Cerebellar cortex (tissue), 1 donor: ENCODE data around the gene CPEB1.
"Not testable (repeated sequence)": the region's sequence is repeated elsewhere in the genome, so short reads cannot be mapped to it uniquely, and the experiment has no call there.

Experiments used
- DNase-seq: peaks from one replicate; pipeline ENCODE4 v3.0.0-alpha.2; 2015; ENCODE audit warnings: low spot score

The CPEB1 gene

DNA sequence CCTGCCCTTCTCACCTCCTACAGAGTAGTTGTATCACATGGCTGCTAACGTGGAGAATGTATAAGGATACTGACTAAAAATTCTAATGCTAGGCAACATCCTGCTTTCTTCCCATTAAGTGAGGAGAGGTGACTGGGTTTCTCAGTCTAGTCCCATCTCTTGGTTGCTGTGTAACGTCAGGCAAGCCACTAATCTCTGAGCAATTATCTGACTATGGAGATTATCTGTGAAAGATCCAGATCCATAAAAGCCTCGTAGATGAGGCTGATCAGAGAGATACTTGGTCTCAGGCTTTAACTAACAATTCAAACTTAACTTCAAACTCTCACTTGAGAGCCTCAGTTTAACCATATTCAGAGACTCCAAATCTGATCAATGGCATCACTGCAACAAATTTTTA lies 102.2 kb downstream of the CPEB1 start:
- DNase-seq = no peak

DNA sequence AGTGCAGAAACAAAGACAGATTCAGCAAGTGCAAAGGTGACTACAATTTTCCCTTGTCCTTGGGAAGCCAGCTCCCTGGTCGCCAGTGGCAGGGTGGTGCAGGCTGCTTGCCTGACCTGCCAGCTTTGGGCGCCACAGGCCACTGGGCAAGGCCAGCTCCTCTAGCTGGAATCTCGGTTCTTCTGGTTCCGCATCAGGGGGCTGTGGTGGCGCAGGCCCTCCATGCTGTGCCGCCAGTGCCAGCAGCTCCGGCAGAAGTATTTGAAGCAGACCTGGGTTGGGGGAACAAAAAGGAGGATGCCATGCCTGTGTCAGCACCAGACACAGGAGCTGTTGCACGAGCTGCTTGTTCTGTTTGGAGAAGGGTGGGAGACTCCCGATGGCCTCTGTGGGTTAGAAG lies 102.7 kb downstream of the CPEB1 start:
- no peak for DNase-seq

DNA sequence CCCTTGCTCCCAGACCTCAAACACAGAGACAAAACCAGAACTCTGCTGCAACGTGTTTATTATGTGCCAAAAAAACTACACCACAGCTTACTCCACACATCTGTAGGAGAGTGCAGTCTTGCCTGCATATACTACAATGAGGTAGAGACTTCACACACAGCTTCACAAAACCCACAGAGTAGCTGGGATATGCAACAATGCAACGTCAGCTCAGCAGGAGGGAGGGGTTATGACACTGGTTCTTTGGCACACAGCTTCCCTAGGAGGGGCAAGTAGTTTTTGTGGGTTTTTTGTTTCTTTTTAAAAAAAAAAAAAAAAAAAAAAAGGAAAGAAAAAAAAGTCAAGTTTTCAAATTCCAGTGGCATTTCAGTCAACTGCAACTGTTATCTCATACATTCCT lies 104.0 kb downstream of the CPEB1 start:
- DNase-seq = no peak

DNA sequence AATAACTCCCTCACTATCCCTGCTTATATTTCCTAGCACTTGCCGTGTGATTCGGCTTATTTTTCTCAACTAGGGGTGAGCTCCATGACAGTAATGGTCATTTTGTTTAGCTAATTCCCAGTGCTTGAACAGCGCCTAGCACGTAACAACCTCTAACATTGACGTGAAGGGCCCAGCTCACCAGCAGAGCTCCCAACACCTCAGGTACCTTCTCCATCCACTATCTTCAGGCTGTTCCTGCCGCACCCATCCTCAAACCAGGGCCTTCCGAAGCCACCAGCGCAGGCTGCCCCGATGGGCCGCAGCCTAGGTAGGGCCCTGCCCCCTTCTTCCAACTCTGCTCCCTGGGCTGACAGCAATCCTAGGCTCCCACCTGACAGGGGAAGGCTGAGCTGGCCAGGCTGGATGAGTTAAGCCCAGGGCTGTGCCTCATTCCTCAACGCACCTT lies 106.2 kb downstream of the CPEB1 start:
- DNase-seq = peak; percentile 55

DNA sequence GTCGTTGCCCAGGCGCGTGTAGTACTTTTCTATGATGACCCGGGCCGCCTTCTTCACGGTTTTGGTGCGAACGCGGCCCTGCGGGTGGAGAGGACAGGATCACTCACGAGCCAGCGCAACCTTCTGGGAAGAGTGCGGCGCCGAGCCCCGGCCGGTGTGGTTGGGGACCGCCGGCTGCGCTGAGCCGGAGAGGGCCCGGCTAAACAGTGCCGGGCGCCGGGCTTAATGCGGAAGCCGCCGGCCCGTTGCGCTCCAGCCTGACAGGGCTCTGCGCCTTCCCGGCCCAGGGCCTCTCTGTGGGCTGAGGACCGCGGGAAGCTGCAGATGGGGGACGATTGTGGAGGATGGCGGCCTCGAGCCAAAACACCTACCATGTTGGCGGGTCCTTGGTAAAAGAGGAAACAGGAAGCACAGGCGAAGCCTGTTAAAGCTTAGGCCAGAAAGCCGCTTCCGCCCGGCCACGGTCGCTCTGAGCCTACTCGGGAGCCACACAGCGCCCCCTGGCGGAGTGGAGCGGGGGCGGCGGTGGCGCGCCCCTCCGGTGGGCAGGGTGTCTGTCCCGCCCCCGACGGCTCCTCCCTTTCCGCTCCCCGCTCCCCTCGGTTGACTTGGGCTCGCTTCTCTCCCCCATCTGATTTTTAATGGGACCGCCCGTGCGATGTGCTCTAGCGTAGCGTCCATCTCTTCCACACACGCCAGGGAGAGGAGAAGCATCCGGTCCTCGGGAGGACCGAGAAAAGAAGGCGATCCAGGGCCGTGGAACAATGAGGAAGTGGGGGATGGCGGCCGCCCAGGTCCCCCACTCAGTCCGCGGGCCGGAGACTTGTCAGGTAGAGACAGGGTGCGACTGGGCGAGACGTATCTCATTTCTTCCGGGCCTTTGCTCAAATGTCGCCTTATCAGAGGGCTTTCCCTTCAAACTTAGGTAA lies 106.8 kb downstream of the CPEB1 start, which contains the start of gene RPS17:
Gene RPS17, minus strand, starts transcription at position 403 of the 929 bp plus-strand sequence. Its CDS starts 29 bp downstream, at position 374.
- DNase-seq = peak; percentile 96

DNA sequence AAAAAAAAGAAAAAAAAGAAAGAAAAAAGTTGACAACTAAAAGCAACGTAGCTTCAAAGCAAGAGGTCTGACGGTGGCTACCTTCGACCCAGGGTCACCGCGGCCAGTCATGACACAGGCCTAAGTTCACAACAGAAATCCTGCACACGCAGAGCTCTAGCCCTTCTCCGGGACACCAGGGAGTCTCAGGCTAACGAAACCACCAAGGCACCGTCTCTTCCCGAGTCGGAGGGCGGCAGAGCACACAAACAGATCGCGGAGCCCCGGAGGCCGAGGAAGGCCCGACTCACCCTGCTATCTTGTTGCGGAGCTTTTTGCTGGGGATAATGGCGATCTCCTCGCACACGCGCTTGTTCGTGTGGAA lies 107.5 kb downstream of the CPEB1 start:
- no peak for DNase-seq

DNA sequence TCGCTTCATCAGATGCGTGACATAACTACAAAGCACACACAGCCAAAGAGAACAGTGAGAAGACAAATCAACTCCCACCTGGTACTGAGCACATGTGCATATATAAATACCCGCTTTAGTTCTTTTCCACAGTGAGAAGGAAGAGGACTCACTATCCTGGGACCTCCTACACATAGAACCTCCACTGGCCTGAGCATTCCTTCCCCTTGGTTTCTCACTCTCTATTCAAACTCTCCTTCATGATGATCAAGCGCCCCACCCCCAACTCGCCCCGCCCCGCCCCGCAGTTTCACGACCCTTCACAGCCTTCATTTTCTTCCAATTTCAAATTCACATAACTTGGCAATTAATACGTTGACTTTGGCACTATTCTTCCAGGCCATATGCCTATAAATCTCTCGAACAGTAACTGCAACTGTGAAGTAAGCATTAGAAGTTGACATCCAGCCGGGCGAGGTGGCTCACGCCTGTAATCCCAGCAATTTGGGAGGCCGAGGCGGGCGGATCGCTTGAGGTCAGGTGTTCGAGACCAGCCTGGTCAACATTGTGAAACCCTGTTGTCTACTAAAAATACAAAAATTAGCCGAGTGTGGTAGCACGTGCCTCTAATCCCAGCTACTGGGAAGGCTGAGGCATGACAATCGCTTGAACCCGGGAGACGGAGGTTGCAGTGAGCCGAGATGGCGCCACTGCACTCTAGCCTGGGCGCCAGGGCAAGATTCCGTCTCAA lies 108.0 kb downstream of the CPEB1 start:
- no peak for DNase-seq

DNA sequence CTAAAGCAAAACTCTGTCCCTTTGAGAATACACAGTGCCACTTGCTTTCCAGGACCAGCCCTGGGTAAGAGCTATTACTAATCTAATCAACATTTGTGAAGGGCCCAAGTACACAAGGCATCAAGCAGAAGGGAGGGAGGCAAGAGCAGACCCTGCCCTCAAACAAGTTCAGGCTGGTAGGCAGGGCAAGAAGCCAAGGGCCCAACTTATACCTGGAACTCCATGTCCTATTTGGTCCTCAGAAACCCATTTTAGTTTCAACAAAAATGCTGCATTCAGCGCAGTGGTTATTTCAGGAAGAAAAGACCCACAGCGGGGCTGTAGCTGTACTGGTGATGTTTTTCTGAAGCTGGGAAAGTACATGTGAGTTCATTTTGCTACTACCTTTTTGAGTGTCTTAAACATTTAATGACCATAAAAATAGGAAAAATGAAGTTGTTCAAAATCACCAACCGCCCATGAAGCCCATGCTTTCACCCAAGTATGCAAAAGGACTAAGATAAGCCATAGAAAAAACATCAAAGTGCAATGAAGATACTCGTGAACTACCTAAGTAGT lies 109.7 kb downstream of the CPEB1 start:
- no peak for DNase-seq

DNA sequence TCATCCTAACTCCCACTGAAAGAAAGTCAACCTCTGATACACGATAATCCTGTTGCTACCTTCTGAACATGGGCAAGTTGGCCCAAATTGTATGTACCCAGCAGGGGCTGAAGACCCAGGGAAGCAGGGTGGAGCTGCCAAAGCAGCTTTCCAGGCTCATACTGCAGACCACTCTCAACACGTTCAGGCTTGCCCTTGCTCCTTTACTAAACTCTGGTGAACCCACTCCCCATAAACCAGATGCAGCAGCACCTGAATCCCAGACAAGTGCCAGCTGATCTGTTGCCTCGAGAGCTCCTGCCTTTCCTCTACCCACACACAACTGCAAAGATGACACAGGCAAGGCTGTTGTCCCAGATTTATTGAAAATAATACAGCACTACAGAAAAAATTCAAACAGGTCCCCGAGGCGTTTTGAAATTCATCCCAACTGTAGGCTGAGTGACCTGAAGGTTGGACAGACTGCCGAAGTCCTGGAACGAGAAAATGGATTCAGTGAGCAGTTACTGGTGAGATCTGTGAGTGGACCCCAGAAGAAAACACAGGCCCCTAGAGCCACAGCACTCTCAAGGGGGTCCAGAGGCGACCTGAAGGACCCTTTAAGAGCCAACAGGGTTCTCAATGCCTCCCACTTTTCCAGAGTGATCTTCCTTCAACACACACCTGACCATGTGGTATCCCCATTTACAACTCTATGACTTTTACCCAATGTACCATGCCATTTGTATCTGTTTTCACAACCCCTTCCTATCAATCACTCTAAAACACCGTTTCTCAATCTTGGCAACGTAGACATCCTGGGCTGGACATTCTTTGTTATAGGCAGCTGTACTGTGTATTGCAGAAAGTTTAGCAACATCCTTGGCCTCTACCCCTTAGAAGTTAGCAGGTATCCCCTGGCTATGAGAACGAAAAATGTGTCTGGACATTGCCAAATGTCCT lies 110.5 kb downstream of the CPEB1 start:
- no peak for DNase-seq

DNA sequence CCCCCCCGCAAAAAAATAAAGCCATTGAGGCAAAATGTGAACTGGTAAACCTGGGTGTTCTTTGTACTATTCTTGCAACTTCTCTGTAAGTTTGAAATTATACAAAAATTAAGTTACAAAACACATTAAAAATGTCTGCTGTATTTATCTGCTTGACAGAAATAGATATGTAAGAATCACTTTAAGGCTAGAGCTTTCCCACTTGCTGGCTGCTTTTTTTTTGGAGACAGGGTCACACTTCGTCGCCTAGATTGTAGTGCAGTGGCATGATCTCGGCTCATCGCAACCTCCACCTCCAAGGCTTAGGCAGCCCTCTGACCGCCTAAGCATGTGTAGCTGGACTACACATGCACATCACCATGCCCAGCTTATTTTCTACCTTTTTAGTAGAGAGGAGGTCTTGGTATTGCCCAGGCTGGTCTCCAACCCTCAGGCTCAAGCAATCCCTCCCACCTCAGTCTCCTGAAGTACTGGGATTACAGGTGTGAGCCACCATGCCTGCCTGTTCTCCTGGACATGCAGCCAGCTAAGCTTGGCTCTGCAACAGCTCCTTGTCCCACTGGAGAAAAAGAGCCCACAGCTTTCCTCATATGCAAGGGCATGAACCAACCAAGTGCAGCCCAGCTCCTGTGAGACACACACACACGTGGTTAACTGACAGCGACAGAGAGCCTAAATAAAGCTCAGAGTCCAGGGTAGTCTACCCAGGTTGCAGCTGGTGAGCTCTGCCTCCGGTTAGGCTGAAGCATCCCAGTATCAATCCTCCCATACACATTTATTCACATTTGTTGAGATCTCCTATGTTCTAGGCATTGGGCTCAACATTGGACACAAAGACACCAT lies 111.4 kb downstream of the CPEB1 start:
- DNase-seq = peak; percentile 53

DNA sequence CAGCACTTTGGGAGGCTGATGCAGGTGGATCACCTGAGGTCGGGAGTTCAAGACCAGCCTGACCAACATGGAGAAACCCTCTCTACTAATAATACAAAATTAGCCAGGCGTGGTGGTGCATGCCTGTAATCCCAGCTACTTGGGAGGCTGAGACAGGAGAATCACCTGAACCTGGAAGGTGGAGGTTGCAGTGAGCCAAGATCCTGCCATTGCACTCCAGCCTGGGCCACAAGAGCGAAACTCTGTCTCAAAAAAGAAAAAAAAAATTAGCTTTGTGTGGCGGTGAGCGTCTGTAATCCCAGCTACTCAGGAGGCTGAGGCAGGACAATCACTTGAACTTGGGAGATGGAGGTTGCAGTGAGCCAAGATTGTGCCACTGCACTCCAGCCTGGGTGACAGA lies 112.0 kb downstream of the CPEB1 start:
- not testable (repeated sequence) for DNase-seq

DNA sequence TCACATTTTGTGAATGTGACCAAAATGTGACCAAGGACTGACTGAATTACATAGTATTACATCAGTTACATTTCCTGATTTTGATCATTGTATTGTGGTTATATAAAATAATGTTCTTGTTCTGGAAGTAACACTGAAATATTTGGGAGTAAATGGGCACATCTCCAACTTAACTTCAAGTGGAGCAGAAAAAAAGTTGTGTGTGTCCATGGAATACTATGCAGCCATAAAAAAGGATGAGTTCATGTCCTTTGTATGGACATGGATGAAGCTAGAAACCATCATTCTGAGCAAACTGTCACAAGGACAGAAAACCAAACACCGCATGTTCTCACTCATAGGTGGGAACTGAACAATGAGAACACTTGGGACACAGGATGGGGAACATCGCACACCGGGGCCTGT lies 112.7 kb downstream of the CPEB1 start:
- DNase-seq = not testable (repeated sequence)

DNA sequence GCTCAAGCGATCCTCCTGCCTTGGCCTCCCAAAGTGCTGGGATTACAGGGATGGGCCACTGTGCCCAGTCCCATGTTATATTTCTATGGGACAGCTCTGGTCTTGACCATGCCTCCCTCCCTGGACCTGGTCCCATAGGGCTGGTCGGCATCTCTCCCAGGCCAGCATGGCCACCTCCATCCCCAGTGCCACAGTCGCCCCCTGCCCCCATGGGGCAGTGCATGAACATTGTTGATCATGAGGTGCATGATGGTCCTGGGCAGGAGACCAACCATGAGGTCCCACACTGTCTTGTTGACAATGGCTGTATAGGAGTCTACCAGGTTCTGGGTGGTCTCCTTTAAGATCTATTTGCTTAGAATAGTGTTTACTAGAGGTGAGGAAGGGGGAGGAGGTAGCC lies 113.4 kb downstream of the CPEB1 start:
- no peak for DNase-seq

DNA sequence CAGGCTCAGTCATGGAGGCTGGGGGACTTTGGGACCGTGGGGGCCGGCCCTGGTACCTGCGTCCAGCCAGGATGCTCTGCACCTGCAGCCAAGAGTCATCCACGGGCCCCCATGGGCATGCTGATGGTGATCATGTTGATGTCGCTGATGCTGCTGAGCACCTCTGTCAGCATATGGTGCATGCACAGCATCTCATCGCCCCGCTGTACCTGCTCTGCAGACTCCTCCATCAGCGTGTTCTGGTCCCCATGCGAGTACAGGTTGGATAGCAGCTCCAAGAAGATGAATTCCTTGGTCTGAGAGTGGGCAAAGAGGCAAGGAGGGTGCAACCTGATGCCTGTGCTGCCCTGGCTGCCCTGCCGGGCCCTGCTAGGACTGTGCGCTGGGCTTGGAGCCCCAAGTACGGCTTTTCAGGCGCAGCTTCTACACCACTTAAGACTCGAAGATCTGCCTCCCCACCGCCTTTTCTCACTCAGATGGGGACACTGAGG lies 114.1 kb downstream of the CPEB1 start:
- no peak for DNase-seq

DNA sequence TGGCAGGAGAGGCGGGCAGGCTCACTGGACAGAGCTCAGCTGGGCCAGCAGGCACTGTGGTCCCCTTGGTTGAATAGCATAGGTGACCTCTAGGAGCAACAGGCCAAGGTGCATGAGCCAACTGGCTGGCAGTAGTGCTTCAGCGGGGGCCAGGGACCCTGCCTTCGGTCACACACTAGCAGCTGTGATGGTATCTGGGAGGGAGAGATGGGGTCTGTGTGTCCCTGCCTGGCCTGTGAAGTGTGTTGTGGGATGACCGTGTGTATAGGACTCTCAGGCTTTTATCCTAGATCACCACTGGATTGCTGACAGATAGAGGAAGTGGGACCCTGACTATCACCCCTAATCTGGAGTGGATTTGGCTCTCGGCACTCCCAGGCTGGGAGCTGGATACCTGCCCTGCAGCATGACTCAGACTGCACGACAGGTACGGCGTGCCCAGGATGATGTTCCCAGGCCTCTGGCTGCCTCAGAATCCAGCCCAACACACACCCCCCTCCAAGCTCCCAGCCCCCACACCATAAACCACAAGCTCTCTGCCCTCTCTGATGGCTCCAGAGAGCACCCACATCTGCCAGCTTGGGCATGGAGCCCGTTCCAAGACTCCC lies 114.7 kb downstream of the CPEB1 start:
- no peak for DNase-seq

DNA sequence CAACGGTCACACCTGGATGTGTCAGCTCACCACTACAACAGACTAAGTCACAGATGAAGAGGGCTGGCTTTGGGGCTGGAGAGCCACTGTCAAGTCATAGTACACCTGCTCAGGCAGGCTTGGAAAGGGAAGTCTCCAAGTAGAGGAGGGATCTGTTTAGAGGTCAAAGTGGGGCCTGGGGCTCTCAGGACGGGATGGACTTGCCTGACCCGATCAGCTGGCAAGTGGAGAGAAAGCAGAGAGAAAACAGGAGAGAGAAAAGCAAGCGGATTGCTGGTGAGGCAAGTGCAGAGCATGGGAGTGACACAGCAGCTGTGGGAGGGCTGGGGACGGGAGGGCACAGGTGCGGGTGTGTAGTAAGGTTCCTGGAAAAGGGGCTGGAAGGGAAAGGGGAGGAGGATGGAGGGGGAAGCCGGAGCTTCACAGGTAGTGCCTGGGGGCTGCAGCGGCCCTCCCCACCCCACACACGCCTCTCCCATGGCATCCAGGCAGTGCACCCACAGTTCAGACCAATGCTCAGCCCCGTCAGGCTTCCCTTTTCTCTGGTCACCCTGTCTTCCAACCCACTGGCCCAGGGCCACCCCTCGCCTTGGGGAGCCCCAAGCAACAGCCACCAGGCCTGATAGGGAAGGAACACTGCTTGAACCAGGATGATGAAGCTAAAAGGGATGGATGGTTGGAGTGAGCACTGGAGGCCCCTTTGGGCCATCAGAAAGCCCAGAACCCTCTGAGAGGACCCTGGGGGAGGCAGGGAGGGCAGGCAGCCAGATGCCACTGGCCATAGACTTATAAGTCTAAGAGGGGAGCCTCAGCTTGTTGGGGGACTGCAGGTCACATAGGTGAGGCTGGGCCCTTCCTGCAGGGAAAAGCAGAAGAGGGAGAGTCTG lies 115.4 kb downstream of the CPEB1 start:
- DNase-seq = no peak

DNA sequence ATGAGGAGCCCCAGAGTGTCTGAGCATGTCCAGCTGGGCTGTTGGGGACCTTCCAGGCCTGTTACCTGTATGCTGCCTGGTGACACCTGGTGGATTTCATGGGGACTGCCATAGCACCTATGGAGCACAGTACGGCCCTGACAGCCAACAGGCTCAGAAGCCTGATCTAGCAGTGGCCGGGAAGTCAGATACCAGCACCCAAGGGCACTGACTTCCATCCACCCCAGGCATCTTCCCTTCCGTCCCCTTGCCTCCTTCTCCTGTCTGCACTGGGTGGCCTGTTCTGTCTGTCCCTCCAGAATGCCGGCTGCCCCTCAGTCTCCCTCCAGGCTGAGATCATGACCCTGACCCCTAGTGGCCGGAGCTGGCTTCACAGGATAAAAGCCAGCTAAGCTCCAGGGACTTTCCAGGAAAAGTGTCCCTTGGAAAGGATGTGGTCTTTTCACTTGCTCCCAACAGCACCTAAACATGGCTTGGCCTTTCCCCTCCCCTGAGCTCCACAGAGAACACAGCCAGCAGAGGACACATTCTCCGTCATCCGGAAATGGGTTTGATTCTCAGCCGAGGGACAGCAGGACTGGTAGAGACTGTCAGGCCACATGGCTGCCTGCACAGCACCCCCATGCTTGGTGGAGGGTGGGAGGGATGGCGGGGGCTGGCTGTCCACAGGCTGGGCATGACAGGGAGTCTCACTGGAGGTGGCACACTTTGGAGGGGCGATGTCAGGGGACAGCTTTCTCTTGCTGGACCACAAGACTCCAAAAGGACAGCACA lies 116.4 kb downstream of the CPEB1 start:
- peak; percentile 80 for DNase-seq

DNA sequence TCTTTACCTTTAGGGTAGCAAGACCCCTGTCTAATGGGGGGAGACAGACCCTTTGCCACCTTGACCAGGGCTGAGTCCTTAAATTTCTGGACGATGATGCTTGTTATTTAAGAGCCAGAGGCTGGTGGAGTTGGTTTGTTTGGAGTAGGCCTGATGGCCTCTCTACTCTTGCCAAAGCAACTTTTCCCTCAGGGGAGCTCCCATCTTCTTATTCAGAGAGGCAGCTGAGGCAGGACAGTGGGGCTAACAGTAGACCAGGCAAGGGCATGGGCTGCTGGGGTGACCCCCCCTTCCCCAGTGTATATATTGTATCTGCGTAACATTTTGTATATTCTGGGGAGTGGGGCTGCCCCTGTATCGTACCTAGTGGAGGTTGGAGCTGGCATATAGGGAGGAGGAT lies 117.2 kb downstream of the CPEB1 start:
- DNase-seq = no peak
